ENCODE data around the gene SPATA6. TPM values are rescaled to one million over a fixed set of nuclear protein-coding genes. Genes with fewer than 3 reads are reported as not detected.

The SPATA6 gene
- polyA plus RNA-seq, 3 donors = 7.4 to 8.0 (median 7.8) TPM

- Histone ChIP-seq H3K27ac (ENCODE audit: low read depth in 1 of 2, low read length in 2 of 2) (no peak overlapping the region), H3K9ac (ENCODE audit: insufficient read depth, low read length, poor library complexity, severe bottlenecking) (no peak overlapping the region), H4K20me1 (ENCODE audit: insufficient read depth, low read length) (no peaks in the 10 kb centered on the region), H3K27me3 (ENCODE audit: control insufficient read depth in 2 of 2, insufficient read depth in 2 of 2, low read length in 2 of 2) (no peaks in the 10 kb centered on the region), H2AFZ (ENCODE audit: insufficient read depth, low read depth, low read length, poor library complexity, severe bottlenecking) (no peak overlapping the region), H3K4me1 (ENCODE audit: control insufficient read depth in 1 of 2, insufficient read depth in 2 of 2, low read length in 2 of 2) (peaks cover 0 to 5% of the 10 kb centered on the region in 2 donors), H3K36me3 (replicated peaks in 1 of 2; ENCODE audit: control insufficient read depth in 1 of 2, insufficient read depth in 2 of 2, low read length in 2 of 2) (no peaks in the 10 kb centered on the region), H3K4me3 (replicated peaks in 1 of 3; ENCODE audit: low read depth in 2 of 3, low read length in 3 of 3) (no peak overlapping the region), H3K9me3 (replicated peaks in 1 of 2; ENCODE audit: control insufficient read depth in 1 of 2, insufficient read depth in 1 of 2, low read length in 2 of 2) (no peaks in the 10 kb centered on the region), H3K79me2 (ENCODE audit: insufficient read depth, low read length) (no peaks in the 10 kb centered on the region), H3K4me2 (replicated peaks; ENCODE audit: extremely low read depth, low read length, poor library complexity, severe bottlenecking) (no peak overlapping the region)
- intact Hi-C loops (cut with micrococcal nuclease) = loop anchor here in 1 of 2 donors (5.0 kb wide), 1 partner anchor 389 kb away; no protein-coding TSS in a partner anchor
- Mint-ChIP-seq H3K4me3 (no peak overlapping the region), H3K9me3 (peaks cover 0 to 1% (median 0%) of the 10 kb centered on the region in 7 donors), H3K36me3 (no peaks in the 10 kb centered on the region), H3K27ac (no peak overlapping the region), H3K27me3 (ENCODE audit: low read depth in 3 of 3) (peaks cover 0 to 9% (median 3%) of the 10 kb centered on the region in 3 donors), H3K4me1 (peaks cover 6% of the 10 kb centered on the region)
- DNase-seq = no peak
- TF ChIP-seq CTCF (IDR thresholded peaks at IDR 0.05) = no peak
- WGBS (ENCODE audit: insufficient coverage) = 96% methylated on average over 3 of the region's 3 CpGs
Observed at GRCh38 chr1:48495911-48496310, 23.9 kb upstream of the SPATA6 start.

GRCh38 chr1:48495166-48495565, 23.2 kb upstream of the SPATA6 start:
- Mint-ChIP-seq H3K27ac (no peak overlapping the region), H3K36me3 (no peaks in the 10 kb centered on the region), H3K4me3 (no peak overlapping the region), H3K27me3 (ENCODE audit: low read depth in 3 of 3) (peaks cover 0 to 9% (median 3%) of the 10 kb centered on the region in 3 donors), H3K4me1 (peaks cover 6% of the 10 kb centered on the region), H3K9me3 (peaks cover 0 to 1% (median 0%) of the 10 kb centered on the region in 7 donors)
- TF ChIP-seq CTCF (IDR thresholded peaks at IDR 0.05) = no peak
- H3K9me3 ChIP-seq (replicated peaks in 1 of 2; ENCODE audit: control insufficient read depth in 1 of 2, insufficient read depth in 1 of 2, low read length in 2 of 2) = no peaks in the 10 kb centered on the region
- H2AFZ ChIP-seq (ENCODE audit: insufficient read depth, low read depth, low read length, poor library complexity, severe bottlenecking) = no peak overlapping the region
- H3K27ac ChIP-seq (ENCODE audit: low read depth in 1 of 2, low read length in 2 of 2) = no peak overlapping the region
- H4K20me1 ChIP-seq (ENCODE audit: insufficient read depth, low read length) = no peaks in the 10 kb centered on the region
- H3K9ac ChIP-seq (ENCODE audit: insufficient read depth, low read length, poor library complexity, severe bottlenecking) = no peak overlapping the region
- no peak overlapping the region for H3K4me3 ChIP-seq (replicated peaks in 1 of 3; ENCODE audit: low read depth in 2 of 3, low read length in 3 of 3)
- no peak for DNase-seq
- no peaks in the 10 kb centered on the region for H3K27me3 ChIP-seq (ENCODE audit: control insufficient read depth in 2 of 2, insufficient read depth in 2 of 2, low read length in 2 of 2)
- intact Hi-C loops (cut with micrococcal nuclease) = loop anchor here in 1 of 2 donors (5.0 kb wide), 1 partner anchor 388 kb away; no protein-coding TSS in a partner anchor
- no CpG with 5 or more reads among the region's 1 CpG for WGBS (ENCODE audit: insufficient coverage)
- peaks cover 0 to 5% of the 10 kb centered on the region in 2 donors for H3K4me1 ChIP-seq (ENCODE audit: control insufficient read depth in 1 of 2, insufficient read depth in 2 of 2, low read length in 2 of 2)
- no peak overlapping the region for H3K4me2 ChIP-seq (replicated peaks; ENCODE audit: extremely low read depth, low read length, poor library complexity, severe bottlenecking)
- H3K36me3 ChIP-seq (replicated peaks in 1 of 2; ENCODE audit: control insufficient read depth in 1 of 2, insufficient read depth in 2 of 2, low read length in 2 of 2) = no peaks in the 10 kb centered on the region
- no peaks in the 10 kb centered on the region for H3K79me2 ChIP-seq (ENCODE audit: insufficient read depth, low read length)

Measured in CD14-positive monocyte (primary cell).